Vagina (tissue), 2 donors: ENCODE results near the gene FCN3. TPM values are rescaled to one million over a fixed set of nuclear protein-coding genes. Genes with fewer than 3 reads are reported as not detected.
A peak's percentile ranks its signal among the peaks of the same experiment; 100 is the strongest.

Experiments used
- DNase-seq, 2 donors: peaks; one replicate each; pipeline ENCODE4 v3.0.0-alpha.2; 2017; ENCODE audit errors: extremely low spot score in 2 of 2
- H3K27ac ChIP-seq: fragments of 200-600 bp; sonication (generic); one replicate; pipeline ENCODE4 v1.5.1; 2019
- H3K27me3 ChIP-seq: fragments of 200-600 bp; sonication (generic); one replicate; pipeline ENCODE4 v1.5.1; 2019
- H3K36me3 ChIP-seq, 2 donors: fragments of 200-600 bp; sonication (generic); one replicate each; pipeline ENCODE4 v1.5.1; 2017 to 2019
- H3K4me1 ChIP-seq: fragments of 200-600 bp; sonication (generic); one replicate; pipeline ENCODE4 v1.5.1; 2019
- H3K4me3 ChIP-seq, 2 donors: fragments of 200-600 bp; sonication (generic); 1 replicate in 1 of 2; 2 replicates in 1 of 2; pipeline ENCODE4 v1.5.1; 2016 to 2019
- H3K9me3 ChIP-seq: fragments of 200-600 bp; sonication (generic); one replicate; pipeline ENCODE4 v1.5.1; 2019
- CTCF ChIP-seq, 3 experiments: fragments of 450-650 bp in 2 of 3; fragments of 200-600 bp in 1 of 3; sonication (generic) in 1 of 3; IDR thresholded peaks; one replicate each; pipeline ENCODE4 v1.5.1; 2017 to 2019; ENCODE audit warnings: antibody characterized with exemption in 3 of 3, mild to moderate bottlenecking in 2 of 3, moderate library complexity in 2 of 3
- POLR2A ChIP-seq, 2 donors: fragments of 450-650 bp; IDR thresholded peaks; one replicate each; pipeline ENCODE4 v1.6.1; 2017; ENCODE audit warnings: antibody characterized with exemption in 2 of 2, mild to moderate bottlenecking in 2 of 2, moderate library complexity in 2 of 2
- POLR2AphosphoS5 ChIP-seq, 2 donors: sonication (generic); formaldehyde crosslinking; IDR thresholded peaks; one replicate each; pipeline ENCODE4 v1.9.0; 2017; ENCODE audit warnings: antibody characterized with exemption in 2 of 2, mild to moderate bottlenecking in 2 of 2, low read depth in 1 of 2; ENCODE audit not compliant: insufficient read depth in 1 of 2
- intact Hi-C: fragments of 100-400 bp; cut with DNase I; formaldehyde crosslinking; loops from one replicate; pipeline ENCODE4 v1.15.1; 2023
- total RNA-seq: library from RNA; depleted of rRNA; stranded (reverse); fragments of >200 nt; gene quantifications from one replicate; pipeline ENCODE4 v1.2.3, GENCODE V29; 2016

Gene FCN3
- total RNA-seq, 1 donor from 2014 or later: 1.7 TPM

GRCh38 chr1:27395441-27396195, 21.0 kb upstream of the FCN3 start:
- TF ChIP-seq POLR2AphosphoS5 (IDR thresholded peaks at IDR 0.05; ENCODE audit: insufficient read depth in 1 of 2, low read depth in 1 of 2): peak in 1 of 2 donors; percentile 60
- TF ChIP-seq CTCF (IDR thresholded peaks at IDR 0.05): peak; percentile 91 to 97 (median 96)
- no peak for TF ChIP-seq POLR2A (IDR thresholded peaks at IDR 0.05)
- no peak overlapping the region for H3K4me3 ChIP-seq
- intact Hi-C loops: loop anchor here (2.0 to 10.0 kb wide), 3 partner anchors 39 to 269 kb away; no protein-coding TSS in a partner anchor
- no peak for DNase-seq
- no peaks in the 10 kb centered on the region for H3K36me3 ChIP-seq
- no peaks in the 10 kb centered on the region for H3K9me3 ChIP-seq
- no peak overlapping the region for H3K27ac ChIP-seq
- H3K27me3 ChIP-seq: no peaks in the 10 kb centered on the region
- H3K4me1 ChIP-seq: peaks cover 36% of the 10 kb centered on the region

GRCh38 chr1:27394925-27395324, 20.3 kb upstream of the FCN3 start:
- no peaks in the 10 kb centered on the region for H3K36me3 ChIP-seq
- intact Hi-C loops: loop anchor here (2.0 to 10.0 kb wide), 3 partner anchors 38 to 270 kb away; no protein-coding TSS in a partner anchor
- H3K9me3 ChIP-seq: no peaks in the 10 kb centered on the region
- DNase-seq: no peak
- H3K4me3 ChIP-seq: no peak overlapping the region
- peaks cover 29% of the 10 kb centered on the region for H3K4me1 ChIP-seq
- no peaks in the 10 kb centered on the region for H3K27me3 ChIP-seq
- no peak for TF ChIP-seq POLR2AphosphoS5 (IDR thresholded peaks at IDR 0.05; ENCODE audit: insufficient read depth in 1 of 2, low read depth in 1 of 2)
- no peak for TF ChIP-seq POLR2A (IDR thresholded peaks at IDR 0.05)
- TF ChIP-seq CTCF (IDR thresholded peaks at IDR 0.05): no peak
- H3K27ac ChIP-seq: no peak overlapping the region

- H3K4me3 ChIP-seq: no peak overlapping the region
- no peak for DNase-seq
- no peak overlapping the region for H3K27ac ChIP-seq
- H3K36me3 ChIP-seq: no peaks in the 10 kb centered on the region
- intact Hi-C loops: loop anchor here (2.0 to 10.0 kb wide), 3 partner anchors 37 to 271 kb away; no protein-coding TSS in a partner anchor
- no peaks in the 10 kb centered on the region for H3K27me3 ChIP-seq
- H3K4me1 ChIP-seq: peaks cover 22% of the 10 kb centered on the region
- TF ChIP-seq POLR2A (IDR thresholded peaks at IDR 0.05) (no peak), CTCF (IDR thresholded peaks at IDR 0.05) (no peak), POLR2AphosphoS5 (IDR thresholded peaks at IDR 0.05; ENCODE audit: insufficient read depth in 1 of 2, low read depth in 1 of 2) (no peak)
- H3K9me3 ChIP-seq: no peaks in the 10 kb centered on the region
Measured at GRCh38 chr1:27394282-27394658, 19.6 kb upstream of the FCN3 start.

GRCh38 chr1:27393641-27394281, 19.1 kb upstream of the FCN3 start:
- no peak for DNase-seq
- Histone ChIP-seq H3K36me3 (no peaks in the 10 kb centered on the region), H3K4me1 (peaks cover 19% of the 10 kb centered on the region), H3K9me3 (no peaks in the 10 kb centered on the region), H3K27me3 (no peaks in the 10 kb centered on the region), H3K27ac (no peak overlapping the region), H3K4me3 (no peak overlapping the region)
- intact Hi-C loops: loop anchor here (2.0 to 10.0 kb wide), 3 partner anchors 37 to 271 kb away; no protein-coding TSS in a partner anchor
- TF ChIP-seq POLR2AphosphoS5 (IDR thresholded peaks at IDR 0.05; ENCODE audit: insufficient read depth in 1 of 2, low read depth in 1 of 2): no peak
- no peak for TF ChIP-seq CTCF (IDR thresholded peaks at IDR 0.05)
- TF ChIP-seq POLR2A (IDR thresholded peaks at IDR 0.05): no peak
